OCI-LY1 (cell line): Measurements from ENCODE around the gene GOLGA6L10.
"Not testable (repeated sequence)": the region's sequence is repeated elsewhere in the genome, so short reads cannot be mapped to it uniquely, and the experiment has no call there.

Source experiments
- CTCF ChIP-seq: fragments of 200-600 bp; sonication (generic), shearing (Covaris generic); IDR thresholded peaks from 2 replicates; pipeline ENCODE4 v1.5.1; 2017; ENCODE audit warnings: mild to moderate bottlenecking, antibody characterized with exemption, low read length, moderate library complexity, mixed read lengths
- EZH2 ChIP-seq: fragments of 200-600 bp; sonication (generic), shearing (Covaris generic); IDR thresholded peaks from 2 replicates; pipeline ENCODE4 v1.8.0; 2017; ENCODE audit warnings: borderline replicate concordance, mixed run types, mild to moderate bottlenecking, antibody characterized with exemption, low read length, moderate library complexity, mixed read lengths

DNA sequence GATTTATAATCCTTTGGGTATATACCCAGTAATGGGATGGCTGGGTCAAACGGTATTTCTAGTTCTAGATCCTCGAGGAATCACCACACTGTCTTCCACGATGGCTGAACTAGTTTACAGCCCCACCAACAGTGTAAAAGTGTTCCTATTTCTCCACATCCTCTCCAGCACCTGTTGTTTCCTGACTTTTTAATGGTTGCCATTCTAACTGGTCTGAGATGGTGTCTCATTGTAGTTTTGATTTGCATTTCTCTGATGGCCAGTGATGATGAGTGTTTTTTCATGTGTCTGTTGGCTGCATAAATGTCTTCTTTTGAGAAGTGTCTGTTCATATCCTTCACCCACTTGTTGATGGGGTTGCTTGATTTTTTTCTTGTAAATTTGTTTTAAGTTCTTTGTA lies 40.9 kb upstream of the GOLGA6L10 start:
- TF ChIP-seq CTCF, EZH2: not testable (repeated sequence)
